Keratinocyte (primary cell): ENCODE results near the gene EVI5. TPM values are rescaled to one million over a fixed set of nuclear protein-coding genes. Genes with fewer than 3 reads are reported as not detected.

ENCODE experiments used
- DNase-seq: peaks from one replicate; pipeline ENCODE4 v3.0.0-alpha.2; 2011; ENCODE audit warnings: low read depth, missing footprints, low spot score
- FAIRE-seq: peaks from 2 replicates; lab custom pipeline; 2011; peaks lifted over from hg19 to GRCh38; lab: Jason Lieb, UNC
- H2AFZ ChIP-seq: 2 replicates; pipeline ENCODE4 v1.6.0; 2012; ENCODE audit warnings: low read length, control low read depth, inconsistent platforms; ENCODE audit not compliant: control insufficient read depth
- H3K27ac ChIP-seq: 2 replicates; pipeline ENCODE4 v1.5.1; 2011; ENCODE audit warnings: low read length; ENCODE audit not compliant: control insufficient read depth, insufficient read depth
- H3K27me3 ChIP-seq: 3 replicates; pipeline ENCODE4 v1.6.0; 2011; ENCODE audit warnings: low read length; ENCODE audit not compliant: control insufficient read depth, insufficient read depth; ENCODE audit errors: extremely low read depth
- H3K36me3 ChIP-seq, 2 experiments: 2 replicates in 1 of 2; 3 replicates in 1 of 2; pipeline ENCODE4 v1.5.1; 2011; ENCODE audit warnings: low read length in 2 of 2, mild to moderate bottlenecking in 1 of 2; ENCODE audit not compliant: control insufficient read depth in 2 of 2, insufficient read depth in 2 of 2; ENCODE audit errors: extremely low read depth in 1 of 2
- H3K4me1 ChIP-seq: 3 replicates; pipeline ENCODE4 v1.5.1; 2011; ENCODE audit warnings: low read length; ENCODE audit not compliant: control insufficient read depth, insufficient read depth; ENCODE audit errors: extremely low read depth
- H3K4me2 ChIP-seq: 3 replicates; pipeline ENCODE4 v1.6.0; 2011; ENCODE audit warnings: low read depth, low read length; ENCODE audit not compliant: control insufficient read depth, insufficient read depth; ENCODE audit errors: extremely low read depth
- H3K4me3 ChIP-seq, 3 experiments: fragments of 200-600 bp in 1 of 3; sonication (generic) in 1 of 3; 2 replicates in 2 of 3; 3 replicates in 1 of 3; pipeline ENCODE4 v1.5.1; 2011 to 2016; ENCODE audit warnings: low read length in 3 of 3, mild to moderate bottlenecking in 3 of 3, control low read depth in 2 of 3, inconsistent platforms in 1 of 3, low read depth in 1 of 3, mixed read lengths in 1 of 3, mixed run types in 1 of 3, moderate library complexity in 1 of 3; ENCODE audit not compliant: control insufficient read depth in 2 of 3, insufficient read depth in 2 of 3; ENCODE audit errors: extremely low read depth in 1 of 3
- H3K79me2 ChIP-seq: 2 replicates; pipeline ENCODE4 v1.6.0; 2012; ENCODE audit warnings: low read length; ENCODE audit not compliant: control insufficient read depth, insufficient read depth
- H3K9ac ChIP-seq: 3 replicates; pipeline ENCODE4 v1.6.0; 2011; ENCODE audit warnings: low read length; ENCODE audit not compliant: control insufficient read depth, insufficient read depth; ENCODE audit errors: extremely low read depth
- H3K9me1 ChIP-seq: 3 replicates; pipeline ENCODE4 v1.6.0; 2011; ENCODE audit warnings: low read length; ENCODE audit not compliant: control insufficient read depth, insufficient read depth; ENCODE audit errors: extremely low read depth
- H3K9me3 ChIP-seq: 2 replicates; pipeline ENCODE4 v1.5.1; 2012; ENCODE audit warnings: low read depth, low read length; ENCODE audit not compliant: control insufficient read depth
- H4K20me1 ChIP-seq: 3 replicates; pipeline ENCODE4 v1.6.0; 2011; ENCODE audit warnings: low read length; ENCODE audit not compliant: control insufficient read depth, insufficient read depth; ENCODE audit errors: extremely low read depth
- CTCF ChIP-seq, 3 experiments: IDR thresholded peaks in 1 of 3; conservative IDR thresholded peaks in 1 of 3; optimal IDR thresholded peaks in 1 of 3; 2 replicates in 2 of 3; 3 replicates in 1 of 3; pipeline versions ENCODE3 to v1.5.1; 2011; ENCODE audit warnings: low read length in 3 of 3, mild to moderate bottlenecking in 3 of 3, moderate library complexity in 2 of 3, control low read depth in 1 of 3, inconsistent platforms in 1 of 3; ENCODE audit not compliant: insufficient read depth in 2 of 3; ENCODE audit errors: extremely low read depth in 1 of 3
- EZH2 ChIP-seq: IDR thresholded peaks from one replicate; pipeline ENCODE4 v1.6.1; 2012; ENCODE audit warnings: inconsistent platforms, mild to moderate bottlenecking, low read length, moderate library complexity
- dilution Hi-C: fragments of 300-500 bp; cut with MboI; formaldehyde crosslinking; loops from one replicate; pipeline ENCODE4 v1.7.0; 2020; ENCODE audit warnings: low sequenced_read_pairs; ENCODE audit not compliant: extremely low pct_ligation_motif_present
- polyA plus RNA-seq, 5 experiments: library from polyadenylated mRNA; depleted of rRNA in 3 of 5; stranded (reverse) in 3 of 5; stranded (forward) in 1 of 5; unstranded in 1 of 5; fragments of >200 nt; gene quantifications; 1 replicate in 1 of 5; 2 replicates in 3 of 5; 3 replicates in 1 of 5; pipeline versions ENCODE4 v1.2.1 to v1.2.3, GENCODE V29; 2011 to 2012; ENCODE audit warnings: missing spikeins in 2 of 5, low read depth in 1 of 5, low replicate concordance in 1 of 5

EVI5 gene
- polyA plus RNA-seq, 1 donor (not counting 4 experiments of a cell fraction or from before 2014, with no cell fraction given) = 23.2 TPM

GRCh38 chr1:92473781-92474495 lies 311.0 kb downstream of the EVI5 start:
- Histone ChIP-seq H3K4me1 (no peaks in the 10 kb centered on the region), H3K4me2 (no peak overlapping the region), H2AFZ (no peak overlapping the region), H3K9me1 (no peaks in the 10 kb centered on the region), H3K9me3 (no peaks in the 10 kb centered on the region), H4K20me1 (no peaks in the 10 kb centered on the region), H3K27me3 (peaks cover 32% of the 10 kb centered on the region), H3K27ac (no peak overlapping the region), H3K79me2 (no peaks in the 10 kb centered on the region), H3K9ac (no peak overlapping the region), H3K36me3 (no peaks in the 10 kb centered on the region), H3K4me3 (no peak overlapping the region)
- DNase-seq = no peak
- dilution Hi-C loops = no loop called here
- TF ChIP-seq EZH2 (no peak), CTCF (optimal IDR thresholded peaks at IDR 0.05 in 1 of 3, IDR thresholded peaks at IDR 0.05 in 1 of 3, conservative IDR thresholded peaks at IDR 0.05 in 1 of 3; ENCODE audit: extremely low read depth in 1 of 3, insufficient read depth in 2 of 3, low read length in 3 of 3) (no peak)
- FAIRE-seq = no peak

GRCh38 chr1:92470216-92470615 lies 314.7 kb downstream of the EVI5 start:
- FAIRE-seq (no peak), DNase-seq (no peak)
- peaks cover 5% of the 10 kb centered on the region for H3K27me3 ChIP-seq
- H3K79me2 ChIP-seq = no peaks in the 10 kb centered on the region
- H3K36me3 ChIP-seq = no peaks in the 10 kb centered on the region
- H3K4me3 ChIP-seq = no peak overlapping the region
- no peak for TF ChIP-seq EZH2
- no peak for TF ChIP-seq CTCF (optimal IDR thresholded peaks at IDR 0.05 in 1 of 3, IDR thresholded peaks at IDR 0.05 in 1 of 3, conservative IDR thresholded peaks at IDR 0.05 in 1 of 3; ENCODE audit: extremely low read depth in 1 of 3, insufficient read depth in 2 of 3, low read length in 3 of 3)
- dilution Hi-C loops = no loop called here
- H3K27ac ChIP-seq = no peak overlapping the region
- H3K4me2 ChIP-seq = no peak overlapping the region
- no peak overlapping the region for H2AFZ ChIP-seq
- no peak overlapping the region for H3K9ac ChIP-seq
- no peaks in the 10 kb centered on the region for H3K4me1 ChIP-seq
- no peaks in the 10 kb centered on the region for H3K9me1 ChIP-seq
- no peaks in the 10 kb centered on the region for H3K9me3 ChIP-seq
- H4K20me1 ChIP-seq = no peaks in the 10 kb centered on the region
